Kidney glomerular epithelial cell (primary cell): ENCODE results near the gene ROBO2.

ENCODE experiments used
- DNase-seq: peaks from one replicate; lab custom pipeline; 2025; lab: John Stamatoyannopoulos, UW

The ROBO2 gene

DNA sequence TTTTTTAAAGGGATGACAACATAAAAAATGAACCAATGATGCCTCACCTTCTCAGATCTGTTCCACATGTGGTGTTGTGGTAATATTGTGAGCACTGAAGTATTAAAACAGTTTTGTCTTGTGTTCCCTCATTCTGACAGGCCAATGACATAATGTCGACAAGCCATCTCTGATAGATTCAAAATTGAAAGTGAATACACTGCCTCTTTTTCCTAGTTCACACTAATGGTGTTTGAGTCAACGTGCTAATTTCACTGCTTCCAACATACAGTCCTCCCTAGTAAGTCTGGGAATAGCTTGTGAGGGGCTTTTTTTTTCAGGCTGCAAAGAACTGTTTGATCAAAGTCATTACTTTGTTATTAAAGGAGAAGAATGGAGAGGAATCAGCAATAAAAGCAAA, 82.8 kb downstream of the ROBO2 start:
- DNase-seq, result no peak

DNA sequence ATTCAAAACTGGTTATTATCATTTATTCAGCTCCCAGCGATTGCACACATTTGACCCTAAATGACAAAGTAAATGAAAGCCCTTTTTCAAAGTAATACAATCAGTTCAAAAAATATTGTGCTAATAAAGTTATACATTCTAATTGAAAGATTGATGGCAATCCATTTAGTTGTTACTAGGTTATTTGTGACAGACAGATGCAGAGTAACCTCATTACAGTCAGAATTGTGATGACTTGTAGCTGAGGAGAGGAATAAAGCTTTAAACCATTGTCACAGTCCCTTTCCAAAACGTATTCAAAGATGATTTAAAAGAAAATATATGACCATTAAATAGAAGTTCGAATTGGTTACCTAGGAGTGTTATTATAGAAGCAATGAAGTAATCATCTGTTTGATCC, 86.1 kb downstream of the ROBO2 start:
- DNase-seq, result no peak

DNA sequence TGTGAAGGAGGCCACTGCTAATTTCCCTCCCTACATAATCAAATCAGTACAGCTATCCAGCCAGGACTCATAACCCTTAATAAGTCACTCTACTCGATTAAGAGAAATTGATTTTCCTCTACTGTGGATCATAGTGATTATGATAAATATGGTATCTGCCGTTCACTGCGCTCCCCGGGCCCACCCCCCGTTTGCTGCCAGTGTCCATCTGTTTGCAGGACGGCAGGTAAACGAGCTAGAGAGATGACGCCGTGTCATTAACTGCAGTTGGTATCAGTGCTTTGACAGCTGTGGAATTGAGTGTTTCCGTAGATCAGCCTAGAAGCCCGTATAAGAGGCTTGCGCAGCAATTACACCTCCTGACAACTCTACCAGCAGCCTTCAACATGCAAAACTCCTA, 94.9 kb downstream of the ROBO2 start:
- DNase-seq, result no peak

DNA sequence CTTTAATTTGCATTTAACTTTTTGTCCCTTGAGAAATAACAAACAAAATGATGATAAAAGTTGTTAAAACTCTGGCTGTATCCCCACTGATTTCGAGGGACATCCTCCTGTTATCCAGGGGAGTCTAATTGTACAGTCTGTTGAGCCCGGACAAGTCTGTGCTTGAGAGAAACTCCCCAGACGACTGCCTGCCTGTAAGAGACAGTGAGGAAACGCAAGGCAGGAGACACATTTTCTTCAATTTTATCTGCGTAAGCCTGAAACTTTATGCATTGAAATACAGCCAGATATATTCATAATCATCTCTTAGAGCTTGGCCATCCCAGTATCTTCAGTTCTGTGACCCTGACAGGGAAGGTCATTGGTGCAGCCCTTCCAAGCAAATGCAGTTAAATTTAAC, 97.7 kb downstream of the ROBO2 start:
- DNase-seq, result no peak

DNA sequence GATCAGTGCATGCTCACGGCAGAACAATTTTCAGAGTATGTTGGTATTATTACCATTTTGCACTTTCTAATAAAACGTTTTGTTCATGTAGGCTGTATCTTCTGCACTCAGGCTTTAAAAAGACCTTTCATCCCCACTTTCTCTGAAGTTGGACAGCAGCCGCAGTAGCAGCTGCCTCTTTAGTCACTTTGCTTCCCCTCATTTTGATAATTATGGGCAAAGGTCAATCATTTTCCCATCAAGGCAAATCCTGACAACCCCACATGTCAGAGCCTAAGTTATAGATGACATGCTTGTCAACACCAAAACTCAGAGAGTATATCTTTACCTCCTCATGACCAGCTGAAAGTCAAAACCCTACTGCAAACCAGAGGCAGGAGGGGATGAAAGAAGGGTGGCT, 99.7 kb downstream of the ROBO2 start:
- DNase-seq, result no peak

DNA sequence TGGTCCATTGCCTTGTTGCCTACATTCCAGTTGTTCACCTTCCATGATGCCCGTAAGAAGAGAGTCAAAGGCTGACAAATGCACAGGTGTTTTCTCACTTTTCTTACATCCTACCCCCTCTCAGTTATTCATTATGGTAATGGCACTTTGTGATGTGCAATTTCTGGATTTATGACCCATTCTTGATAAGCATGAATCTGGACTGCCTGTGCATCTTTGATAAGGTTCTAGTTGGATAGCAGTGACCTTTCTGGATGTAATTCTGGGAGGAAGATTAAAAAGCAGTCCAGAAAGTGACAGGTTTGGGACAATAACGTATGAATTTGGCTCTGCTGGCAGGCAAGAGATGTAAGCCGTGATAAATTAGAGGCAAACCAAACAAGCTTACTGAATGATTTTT, 101.5 kb downstream of the ROBO2 start:
- no peak for DNase-seq

DNA sequence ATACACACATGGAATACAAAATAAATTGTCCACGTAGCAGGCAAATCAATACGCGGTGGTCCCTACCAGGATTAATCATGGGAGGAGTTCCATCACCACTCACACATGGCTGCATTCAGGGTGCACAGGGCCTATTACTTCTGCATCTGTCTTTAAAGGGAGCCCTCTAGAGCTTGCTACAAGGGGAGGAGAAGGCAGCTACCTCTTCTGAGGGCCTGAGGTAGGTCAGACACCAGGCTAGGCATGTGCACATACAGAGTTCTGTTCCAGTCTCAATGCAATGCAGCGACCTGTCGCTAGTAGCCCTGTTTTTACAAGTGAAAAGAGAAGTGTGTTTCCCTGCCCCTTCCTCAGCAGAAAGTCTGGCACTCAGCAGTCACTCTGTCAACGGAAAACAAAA, 102.7 kb downstream of the ROBO2 start:
- no peak for DNase-seq

DNA sequence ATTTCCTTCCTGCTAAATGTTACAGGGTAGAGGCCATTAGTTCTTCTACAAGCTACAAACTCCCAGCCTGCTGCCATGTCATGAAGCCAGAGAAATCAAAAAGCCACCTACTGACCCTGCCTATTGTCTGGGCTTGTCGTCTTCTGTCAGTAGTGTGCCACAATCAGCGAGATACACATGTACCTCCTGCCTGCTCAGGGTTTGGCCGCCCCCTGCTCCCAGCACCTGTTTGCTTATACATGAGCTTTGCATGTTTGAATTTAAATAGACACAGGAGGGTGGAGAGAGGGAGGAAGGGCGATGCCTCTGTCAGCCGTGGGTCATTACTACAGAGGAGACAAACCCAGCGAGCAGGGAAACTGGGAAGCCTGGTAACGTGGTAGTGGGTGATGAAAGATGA, 106.1 kb downstream of the ROBO2 start:
- DNase-seq, result no peak

DNA sequence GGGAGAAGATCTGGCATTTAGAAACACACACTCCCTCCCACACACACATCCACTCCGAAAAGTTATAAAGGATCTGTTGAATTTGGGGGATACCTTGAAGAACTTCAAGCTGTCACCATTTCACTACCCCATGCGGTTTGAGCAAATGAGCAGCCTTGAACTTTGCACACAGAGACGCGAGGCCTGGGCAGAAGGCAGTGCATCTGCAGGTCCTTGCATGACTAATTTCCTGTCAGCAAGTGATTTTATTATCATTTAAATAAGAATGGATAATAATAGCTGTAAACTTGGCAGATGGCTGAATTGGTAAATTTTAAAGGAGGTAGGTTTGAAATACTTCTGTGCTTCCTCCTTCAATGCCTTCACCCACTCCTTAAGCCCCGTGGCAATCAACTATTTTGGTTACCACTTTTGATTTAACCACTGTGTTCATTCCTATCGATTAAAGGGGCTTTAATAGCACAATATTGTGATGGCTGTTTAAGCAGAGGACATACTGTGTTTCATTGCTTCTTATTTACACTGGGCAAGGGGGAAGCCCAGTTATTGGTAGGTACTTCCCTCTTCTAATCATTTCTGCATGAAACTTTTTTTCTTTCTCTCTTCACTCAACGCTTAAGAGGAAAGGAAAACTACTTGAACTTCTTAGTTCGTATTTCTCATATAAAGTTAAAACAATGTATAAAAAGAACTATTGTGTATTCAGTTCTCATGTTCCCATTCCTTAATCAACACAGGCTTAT, 108.1 kb downstream of the ROBO2 start:
- no peak for DNase-seq

DNA sequence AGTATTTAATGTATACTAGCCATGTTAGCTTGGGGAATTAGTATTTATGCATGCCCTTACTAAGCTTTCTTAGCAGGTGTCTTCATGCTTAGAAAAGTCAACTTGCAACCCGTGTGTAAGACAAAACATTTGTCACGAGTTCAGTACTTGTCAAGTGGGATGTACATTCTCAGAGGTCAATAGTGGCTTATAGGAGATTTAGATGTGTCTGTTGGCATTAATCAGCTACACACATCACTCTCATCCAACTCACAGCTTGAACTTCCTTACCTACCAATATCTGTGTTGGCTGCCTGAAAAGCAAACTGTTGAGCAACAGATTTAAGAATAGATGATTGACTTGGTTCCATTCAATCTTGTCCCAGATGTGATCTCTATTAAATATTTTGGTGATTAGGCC, 109.5 kb downstream of the ROBO2 start:
- no peak for DNase-seq

DNA sequence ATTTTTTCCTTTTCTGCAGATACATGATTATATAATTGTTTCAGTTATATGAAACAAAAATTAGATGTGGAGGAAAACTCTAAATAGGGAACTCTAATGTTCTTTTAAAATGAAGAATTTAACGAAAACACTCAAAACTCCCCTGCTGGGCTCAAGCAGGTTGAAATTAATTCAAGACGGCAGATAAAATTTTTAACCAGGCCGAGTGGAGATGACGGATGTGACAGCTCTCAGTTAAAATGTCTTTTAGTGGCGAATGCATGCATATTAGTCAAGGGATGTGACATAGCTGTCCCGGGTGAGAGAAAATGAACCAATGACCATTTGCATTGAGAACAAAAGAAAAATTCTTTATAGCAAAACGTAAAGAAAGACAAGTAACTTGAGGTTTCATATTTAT, 110.1 kb downstream of the ROBO2 start:
- DNase-seq, result no peak

DNA sequence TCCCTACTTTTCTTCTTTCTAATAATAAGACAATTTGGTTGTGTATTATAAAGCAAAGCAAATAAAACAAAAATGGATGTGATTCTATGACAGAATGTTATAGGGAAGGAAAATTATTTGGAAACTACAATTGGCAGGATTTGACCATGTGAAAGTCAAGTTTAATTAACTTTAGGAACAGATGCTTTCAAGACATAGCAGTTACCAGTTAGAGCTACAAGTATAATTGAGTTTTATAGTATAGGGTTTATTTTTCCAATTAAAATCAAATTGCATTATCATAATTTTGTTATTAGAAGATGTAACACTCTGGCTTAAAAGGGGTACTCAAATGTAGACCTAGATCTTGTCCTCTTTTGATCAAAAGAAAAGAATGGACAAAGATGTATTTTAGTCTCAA, 110.9 kb downstream of the ROBO2 start:
- no peak for DNase-seq

DNA sequence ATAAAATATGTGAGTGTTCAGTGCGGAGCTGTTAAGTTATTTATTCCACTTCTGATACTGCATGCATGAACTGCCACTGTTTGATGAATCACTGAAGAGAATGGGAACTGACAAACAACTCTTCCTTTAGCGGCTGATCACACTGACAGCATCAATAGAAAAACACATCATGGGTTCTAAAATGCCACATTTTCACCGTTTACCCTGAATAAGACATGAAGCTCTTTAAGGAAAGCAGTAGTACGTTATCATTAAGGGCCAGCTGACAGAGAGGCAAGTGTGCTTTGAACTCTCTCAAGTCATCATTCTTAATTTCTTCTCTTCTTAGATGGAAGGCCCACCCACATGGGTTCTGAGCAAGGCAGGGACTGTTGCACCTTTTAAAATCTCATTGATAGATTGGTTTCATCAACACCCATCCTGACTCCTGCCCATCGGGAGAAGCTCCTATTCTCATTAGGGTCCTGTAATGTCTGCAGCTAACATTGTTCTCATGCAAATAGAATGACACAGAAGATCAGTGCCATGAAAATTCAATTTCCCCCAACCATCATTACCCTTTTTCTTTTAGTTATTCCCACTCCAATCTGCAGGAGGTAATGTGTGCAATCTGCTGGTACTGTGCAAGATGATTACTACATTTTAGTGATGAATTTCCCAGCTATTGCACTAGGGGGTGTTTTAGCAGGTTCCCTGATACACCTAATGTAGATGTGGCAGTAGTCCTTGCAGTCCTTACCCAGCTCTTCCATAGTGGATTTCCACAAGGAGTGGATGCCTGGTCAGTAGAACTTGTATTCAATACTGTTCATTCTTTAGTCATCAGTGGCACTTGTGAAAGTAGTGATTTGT, 119.1 kb downstream of the ROBO2 start:
- no peak for DNase-seq

DNA sequence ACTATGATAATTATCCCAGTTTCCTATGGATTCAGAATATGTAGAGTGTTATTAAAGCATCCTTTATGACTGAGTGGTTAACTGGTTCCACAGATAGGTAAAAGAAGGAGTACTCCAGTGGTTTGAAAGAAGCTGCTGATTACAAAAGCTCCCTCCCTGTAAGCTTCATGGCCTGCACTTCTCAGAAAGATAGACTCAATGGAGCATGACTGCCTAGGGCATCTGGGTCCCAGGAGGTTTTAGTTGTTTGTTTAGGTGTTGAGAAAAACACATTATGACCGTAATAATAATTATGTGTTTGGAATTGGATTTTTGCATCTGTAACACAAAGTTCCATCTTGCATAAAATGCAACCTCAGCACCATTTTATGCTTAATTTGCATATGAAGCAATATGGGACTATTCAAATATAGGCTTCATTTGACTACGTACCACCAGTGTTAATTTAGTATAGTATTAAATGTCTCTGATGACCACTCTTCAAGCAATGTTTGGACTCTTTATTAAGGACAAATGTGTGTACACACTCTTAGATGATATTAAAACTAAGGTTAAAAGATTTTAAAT, 121.1 kb downstream of the ROBO2 start:
- DNase-seq, result no peak

DNA sequence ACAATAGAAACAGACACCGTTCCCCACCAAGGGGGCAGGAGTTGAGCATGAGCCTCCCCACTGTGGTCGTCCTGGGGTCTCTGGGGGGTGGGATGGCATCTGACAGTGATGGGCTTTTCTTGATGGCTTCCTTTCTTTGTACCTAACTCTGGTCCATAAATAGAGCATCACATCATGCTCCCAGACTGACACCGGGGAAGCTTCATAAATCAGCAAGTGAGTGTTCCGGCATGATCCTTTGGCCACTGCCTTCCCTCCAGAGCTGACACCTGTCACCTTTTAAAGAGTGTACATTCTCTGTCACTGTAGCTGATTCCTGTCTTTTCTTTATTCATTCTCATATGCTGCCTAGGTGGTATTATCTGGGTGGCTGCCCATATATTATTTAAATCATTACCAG, 129.9 kb downstream of the ROBO2 start:
- no peak for DNase-seq

DNA sequence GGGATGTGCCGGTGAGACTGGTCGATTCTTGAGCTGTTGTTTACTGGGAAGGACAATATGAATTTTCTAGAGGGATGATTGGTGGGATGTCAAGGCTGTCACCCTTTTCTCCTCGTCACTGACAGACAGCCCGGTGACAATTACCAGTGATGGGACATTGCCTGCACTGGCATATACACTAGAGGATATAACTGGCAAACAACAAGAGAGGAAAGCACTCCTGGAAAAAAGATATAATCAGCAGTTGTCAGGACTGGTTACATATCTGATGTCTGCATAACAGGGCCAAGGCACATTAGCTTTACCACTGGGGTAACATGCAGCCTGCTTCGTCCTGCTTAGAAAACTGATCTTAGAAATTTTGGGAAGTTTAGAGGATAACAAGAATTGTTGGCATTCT, 131.1 kb downstream of the ROBO2 start:
- no peak for DNase-seq

DNA sequence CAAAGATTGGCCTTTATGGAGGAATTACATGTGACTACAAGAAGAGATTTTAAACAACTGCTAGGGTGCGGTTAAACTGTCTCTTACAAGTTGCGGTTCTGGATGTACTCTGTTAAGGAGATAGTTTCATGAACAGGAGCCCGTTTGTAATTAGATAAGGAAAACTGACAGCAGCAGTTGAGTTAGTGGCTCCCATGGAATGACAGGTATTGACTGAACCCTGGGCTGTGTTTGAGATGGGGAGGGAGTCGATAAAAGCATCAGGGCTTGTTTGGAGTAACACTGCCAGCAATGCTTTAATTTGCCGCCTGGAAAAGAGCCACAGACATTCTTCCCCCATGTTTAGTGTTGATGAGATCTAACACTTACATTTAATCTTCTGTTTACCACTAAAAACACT, 139.9 kb downstream of the ROBO2 start:
- no peak for DNase-seq

DNA sequence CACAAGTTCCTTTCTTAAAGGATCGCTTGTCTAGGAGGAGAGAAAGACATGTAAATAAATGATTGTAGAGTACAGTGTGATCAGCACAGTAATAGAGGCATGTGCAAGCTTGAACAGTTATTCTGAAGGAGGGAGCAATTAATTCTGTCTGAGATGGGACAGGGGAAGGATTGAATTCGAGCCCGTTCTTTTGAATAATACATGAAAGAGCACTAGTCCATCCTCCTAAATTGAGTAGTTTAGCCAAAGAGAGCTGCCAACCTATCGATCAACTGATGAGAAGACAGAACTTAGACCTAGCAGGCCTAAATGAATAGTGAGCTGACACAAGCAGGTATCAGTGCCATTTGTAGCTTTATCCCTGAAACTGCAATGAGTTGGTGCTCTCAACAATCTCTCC, 142.4 kb downstream of the ROBO2 start:
- DNase-seq, result no peak

DNA sequence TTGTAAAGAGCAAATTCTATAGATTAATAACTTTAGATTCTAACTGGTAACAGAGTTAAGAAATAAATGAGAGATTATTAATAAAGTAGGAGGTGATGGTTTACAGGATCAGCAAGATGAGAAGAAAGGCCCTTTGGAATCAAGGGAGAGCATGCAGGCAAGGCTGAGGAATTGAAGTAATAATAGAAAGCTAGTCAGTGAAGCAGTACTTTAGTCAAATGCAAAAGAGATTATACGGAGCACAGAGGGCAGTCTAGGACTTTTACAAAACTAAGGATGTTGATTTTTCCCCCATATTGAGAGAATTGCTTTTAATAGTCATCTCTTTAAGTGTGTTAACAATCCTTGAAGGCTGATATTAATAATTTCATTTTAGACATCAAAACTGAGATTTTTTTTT, 146.4 kb downstream of the ROBO2 start:
- DNase-seq, result no peak

DNA sequence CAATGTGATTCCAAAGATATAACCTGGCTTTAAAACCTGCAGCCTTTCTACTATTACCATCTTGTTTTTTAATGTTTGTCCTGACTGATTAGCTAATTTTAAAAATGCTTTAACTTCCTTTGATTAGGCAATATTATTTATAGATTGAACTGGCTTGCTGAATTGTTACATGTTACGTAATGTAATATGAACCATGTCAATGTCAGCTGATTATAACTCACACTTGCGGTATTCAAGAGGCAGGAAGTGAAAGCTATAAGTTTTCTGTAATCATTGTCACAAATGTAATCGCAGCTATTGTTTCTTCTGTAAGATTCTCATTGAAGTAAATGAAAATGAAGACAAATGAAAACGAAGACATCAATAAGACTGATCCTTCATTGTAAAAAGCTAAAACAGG, 146.8 kb downstream of the ROBO2 start:
- no peak for DNase-seq

DNA sequence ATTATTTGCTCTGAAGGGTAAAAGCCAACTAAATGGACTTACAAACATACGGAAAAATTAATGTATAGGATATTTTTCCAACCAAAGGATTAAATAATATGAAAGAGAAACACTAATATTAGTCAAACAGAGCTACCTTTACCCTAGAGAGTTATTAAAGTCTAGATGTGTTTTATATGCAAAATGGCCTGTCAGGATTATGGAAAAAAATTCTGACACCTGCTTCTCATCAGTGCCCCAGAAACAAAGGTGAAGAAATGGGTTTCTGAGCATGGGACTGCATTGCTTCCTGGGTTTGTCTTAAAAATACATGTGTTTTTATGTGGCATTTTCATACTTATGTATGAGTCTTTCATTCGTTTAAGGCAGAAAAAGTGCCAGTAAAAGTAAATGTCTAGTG, 148.3 kb downstream of the ROBO2 start:
- no peak for DNase-seq

DNA sequence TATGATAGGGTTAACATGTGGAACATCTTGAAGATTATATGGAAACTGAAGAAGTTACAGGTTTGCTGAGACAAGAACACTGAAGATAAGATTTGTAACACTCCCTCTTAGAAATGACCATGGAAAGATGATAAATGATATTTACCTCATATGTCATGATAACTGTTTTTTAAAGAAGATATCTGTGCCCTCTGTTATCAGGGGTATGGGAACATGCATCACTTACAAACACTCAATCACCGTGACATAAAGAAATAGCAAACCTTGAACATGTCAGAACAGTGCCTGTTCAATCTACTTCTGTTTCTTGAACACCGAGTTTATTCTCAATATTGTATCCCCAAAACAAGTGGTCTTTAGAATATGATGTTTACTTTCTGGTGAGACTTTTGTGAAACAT, 149.4 kb downstream of the ROBO2 start:
- no peak for DNase-seq

DNA sequence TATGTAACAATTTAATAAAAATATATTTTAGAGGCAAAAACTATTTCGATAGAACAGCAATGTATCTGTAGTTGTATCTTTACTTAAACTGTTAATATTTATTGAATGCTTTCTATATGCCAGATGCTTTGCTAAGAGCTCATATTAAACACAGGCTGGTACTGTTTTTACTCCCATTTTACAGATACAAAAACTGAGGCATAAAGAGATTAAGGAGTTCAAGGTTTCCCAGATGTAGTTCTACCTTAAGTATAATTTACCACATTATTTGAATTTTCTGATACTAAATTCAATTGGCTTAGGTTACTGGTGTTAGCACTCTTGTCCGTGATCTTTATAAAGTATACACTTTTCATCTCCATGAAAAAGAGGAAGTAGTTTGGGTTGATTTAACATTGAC, 149.8 kb downstream of the ROBO2 start:
- no peak for DNase-seq
